Breast epithelium (tissue), 4 donors: Measurements from ENCODE around the gene TOX2. TPM values are rescaled to one million over a fixed set of nuclear protein-coding genes. Genes with fewer than 3 reads are reported as not detected.

Experiments used
- DNase-seq, 2 donors: peaks; one replicate each; pipeline ENCODE4 v3.0.0-alpha.2; 2019; ENCODE audit warnings: low spot score in 2 of 2
- H3K27ac ChIP-seq, 2 donors: fragments of 200-600 bp; sonication (generic) in 1 of 2; one replicate each; pipeline ENCODE4 v1.5.1; 2016 to 2019; ENCODE audit warnings: mild to moderate bottlenecking in 1 of 2
- H3K27me3 ChIP-seq, 2 donors: fragments of 200-600 bp; sonication (generic) in 1 of 2; one replicate each; pipeline versions ENCODE4 v1.5.1 to v1.6.0; 2017 to 2019; ENCODE audit warnings: control low read depth in 1 of 2, mild to moderate bottlenecking in 1 of 2
- H3K36me3 ChIP-seq: fragments of 200-600 bp; one replicate; pipeline ENCODE4 v1.5.1; 2019
- H3K4me1 ChIP-seq, 2 donors: fragments of 200-600 bp; sonication (generic); one replicate each; pipeline ENCODE4 v1.5.1; 2016 to 2019; ENCODE audit warnings: control low read depth in 1 of 2
- H3K4me3 ChIP-seq, 3 donors: fragments of 200-600 bp; sonication (generic); 1 replicate in 2 of 3; 2 replicates in 1 of 3; pipeline ENCODE4 v1.5.1; 2016 to 2019; ENCODE audit warnings: mild to moderate bottlenecking in 3 of 3, moderate library complexity in 2 of 3
- H3K9me3 ChIP-seq, 2 donors: fragments of 200-600 bp; sonication (generic) in 1 of 2; one replicate each; pipeline ENCODE4 v1.5.1; 2016 to 2019; ENCODE audit warnings: control low read depth in 1 of 2
- POLR2A ChIP-seq: fragments of 450-650 bp; IDR thresholded peaks from one replicate; pipeline ENCODE4 v1.6.1; 2016; ENCODE audit warnings: antibody characterized with exemption, mild to moderate bottlenecking, moderate library complexity
- POLR2AphosphoS5 ChIP-seq, 3 donors: sonication (generic); formaldehyde crosslinking; IDR thresholded peaks; one replicate each; pipeline ENCODE4 v1.6.1; 2017; ENCODE audit warnings: antibody characterized with exemption in 3 of 3
- intact Hi-C: fragments of 100-400 bp; cut with DNase I; formaldehyde crosslinking; loops from one replicate; pipeline ENCODE4 v1.15.1; 2023; ENCODE audit warnings: low total_unique reads
- total RNA-seq, 3 donors: library from RNA; depleted of rRNA; stranded (reverse); fragments of >200 nt; gene quantifications; one replicate each; pipeline ENCODE4 v1.1.0, GENCODE V29; 2016
- TF ChIP-seq, protein P1 (sequence below), 3 donors: fragments of 450-650 bp; IDR thresholded peaks; one replicate each; pipeline ENCODE4 v1.5.1; 2016 to 2017; ENCODE audit warnings: antibody characterized with exemption in 3 of 3, mild to moderate bottlenecking in 3 of 3, moderate library complexity in 3 of 3

The TOX2 gene
- total RNA-seq, 3 donors from 2014 or later, result 0.44 to 7.4 (median 0.66) TPM

DNA sequence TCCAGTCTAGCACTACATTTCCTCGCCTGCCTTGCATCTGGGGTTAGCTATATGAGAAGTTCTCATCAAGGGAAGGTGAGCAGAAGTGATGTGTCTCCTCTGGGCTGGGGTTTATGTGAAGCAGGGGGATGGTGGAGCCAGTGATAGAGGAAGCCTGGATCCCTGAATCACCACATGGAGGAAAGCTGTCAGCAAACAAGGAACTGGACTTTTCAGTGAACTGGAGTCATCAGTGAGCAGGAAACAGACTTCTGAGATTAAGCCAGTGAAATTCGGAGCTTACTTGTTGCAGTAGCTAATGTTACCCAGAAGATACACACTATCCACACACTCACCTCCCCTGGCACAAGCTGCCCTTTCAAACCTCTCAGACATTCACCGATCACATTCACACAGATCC, 13.4 kb upstream of the TOX2 start:
- TF ChIP-seq POLR2AphosphoS5 (IDR thresholded peaks at IDR 0.05) (no peak), POLR2A (no peak)
- TF ChIP-seq, protein P1, sequence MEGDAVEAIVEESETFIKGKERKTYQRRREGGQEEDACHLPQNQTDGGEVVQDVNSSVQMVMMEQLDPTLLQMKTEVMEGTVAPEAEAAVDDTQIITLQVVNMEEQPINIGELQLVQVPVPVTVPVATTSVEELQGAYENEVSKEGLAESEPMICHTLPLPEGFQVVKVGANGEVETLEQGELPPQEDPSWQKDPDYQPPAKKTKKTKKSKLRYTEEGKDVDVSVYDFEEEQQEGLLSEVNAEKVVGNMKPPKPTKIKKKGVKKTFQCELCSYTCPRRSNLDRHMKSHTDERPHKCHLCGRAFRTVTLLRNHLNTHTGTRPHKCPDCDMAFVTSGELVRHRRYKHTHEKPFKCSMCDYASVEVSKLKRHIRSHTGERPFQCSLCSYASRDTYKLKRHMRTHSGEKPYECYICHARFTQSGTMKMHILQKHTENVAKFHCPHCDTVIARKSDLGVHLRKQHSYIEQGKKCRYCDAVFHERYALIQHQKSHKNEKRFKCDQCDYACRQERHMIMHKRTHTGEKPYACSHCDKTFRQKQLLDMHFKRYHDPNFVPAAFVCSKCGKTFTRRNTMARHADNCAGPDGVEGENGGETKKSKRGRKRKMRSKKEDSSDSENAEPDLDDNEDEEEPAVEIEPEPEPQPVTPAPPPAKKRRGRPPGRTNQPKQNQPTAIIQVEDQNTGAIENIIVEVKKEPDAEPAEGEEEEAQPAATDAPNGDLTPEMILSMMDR (IDR thresholded peaks at IDR 0.05), result no peak
- DNase-seq, result no peak
- Histone ChIP-seq H3K4me3 (no peak overlapping the region), H3K4me1 (no peaks in the 10 kb centered on the region), H3K27me3 (peaks cover 0 to 9% of the 10 kb centered on the region in 2 donors), H3K36me3 (no peaks in the 10 kb centered on the region), H3K9me3 (no peaks in the 10 kb centered on the region), H3K27ac (no peak overlapping the region)
- intact Hi-C loops, result no loop called here

DNA sequence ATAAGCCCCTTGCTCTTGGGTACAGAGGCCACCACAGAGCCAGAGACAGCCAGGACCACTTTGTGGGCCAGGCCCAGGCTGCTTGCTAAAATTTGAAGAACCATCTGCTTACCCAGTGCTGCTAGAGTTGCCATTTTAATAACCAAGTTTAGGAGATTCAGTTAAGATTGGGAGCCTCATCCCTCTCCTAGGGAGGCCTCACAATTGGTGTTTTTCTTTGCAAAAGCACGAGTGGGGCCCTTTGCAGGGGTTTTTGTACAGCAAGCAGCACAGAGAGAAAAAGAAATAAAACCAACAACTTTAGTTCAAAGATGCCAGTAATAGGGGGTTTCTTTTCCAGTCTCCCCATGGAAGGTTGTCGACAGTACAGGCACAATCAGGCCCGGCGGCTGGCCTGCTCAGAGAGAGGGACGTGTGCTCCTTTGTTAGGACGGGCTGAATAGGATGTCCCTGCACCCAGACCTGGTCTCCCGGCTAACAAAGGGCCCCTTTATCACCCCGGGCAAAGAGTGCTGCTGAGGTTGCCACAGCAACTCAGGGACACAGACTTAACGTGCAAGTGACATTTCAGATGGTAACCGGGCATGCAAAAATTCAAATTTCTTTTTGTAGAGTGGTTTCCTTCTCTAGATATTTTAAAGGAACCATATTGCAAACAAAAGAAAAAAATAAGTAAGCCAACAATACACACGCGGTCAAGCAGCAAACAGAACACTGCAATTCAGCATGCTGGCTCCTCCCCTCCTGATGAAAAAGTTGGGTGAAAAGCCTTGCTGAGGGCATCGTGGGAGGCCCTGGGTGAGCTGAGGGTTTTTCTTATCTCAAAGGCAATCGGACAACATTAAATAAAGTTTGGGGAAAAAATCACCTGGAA, 10.5 kb upstream of the TOX2 start:
- no peak overlapping the region for H3K4me3 ChIP-seq
- peaks cover 0 to 8% of the 10 kb centered on the region in 2 donors for H3K27me3 ChIP-seq
- H3K36me3 ChIP-seq, result no peaks in the 10 kb centered on the region
- DNase-seq, result no peak
- TF ChIP-seq, protein P1 (IDR thresholded peaks at IDR 0.05), result no peak
- TF ChIP-seq POLR2A (no peak), POLR2AphosphoS5 (IDR thresholded peaks at IDR 0.05) (no peak)
- H3K9me3 ChIP-seq, result peaks cover 6 to 15% of the 10 kb centered on the region in 2 donors
- H3K4me1 ChIP-seq, result no peaks in the 10 kb centered on the region
- H3K27ac ChIP-seq, result no peak overlapping the region
- intact Hi-C loops, result no loop called here

DNA sequence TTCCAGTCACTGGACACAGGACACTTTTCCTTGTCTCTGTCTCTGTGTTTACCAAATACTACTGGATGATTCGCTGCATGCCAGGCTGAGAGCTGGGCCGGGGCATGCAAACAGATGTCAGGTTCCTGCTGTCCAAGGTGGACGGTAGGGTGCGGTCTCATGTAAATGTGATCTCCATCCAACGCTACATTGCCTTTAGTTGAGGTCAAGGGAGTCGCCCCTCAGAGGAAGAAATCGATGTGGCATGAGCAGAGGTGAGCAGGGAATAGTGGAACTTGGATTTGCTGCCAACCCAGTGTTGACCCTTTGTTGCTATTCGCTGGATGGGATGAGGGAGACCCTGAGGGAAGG, 9.8 kb upstream of the TOX2 start:
- no peak for DNase-seq
- TF ChIP-seq POLR2A (no peak), POLR2AphosphoS5 (IDR thresholded peaks at IDR 0.05) (no peak)
- TF ChIP-seq, protein P1 (IDR thresholded peaks at IDR 0.05), result no peak
- Histone ChIP-seq H3K9me3 (peaks cover 6 to 15% of the 10 kb centered on the region in 2 donors), H3K27me3 (peaks cover 0 to 2% of the 10 kb centered on the region in 2 donors), H3K4me1 (no peaks in the 10 kb centered on the region), H3K27ac (no peak overlapping the region), H3K36me3 (no peaks in the 10 kb centered on the region), H3K4me3 (no peak overlapping the region)
- intact Hi-C loops, result no loop called here

DNA sequence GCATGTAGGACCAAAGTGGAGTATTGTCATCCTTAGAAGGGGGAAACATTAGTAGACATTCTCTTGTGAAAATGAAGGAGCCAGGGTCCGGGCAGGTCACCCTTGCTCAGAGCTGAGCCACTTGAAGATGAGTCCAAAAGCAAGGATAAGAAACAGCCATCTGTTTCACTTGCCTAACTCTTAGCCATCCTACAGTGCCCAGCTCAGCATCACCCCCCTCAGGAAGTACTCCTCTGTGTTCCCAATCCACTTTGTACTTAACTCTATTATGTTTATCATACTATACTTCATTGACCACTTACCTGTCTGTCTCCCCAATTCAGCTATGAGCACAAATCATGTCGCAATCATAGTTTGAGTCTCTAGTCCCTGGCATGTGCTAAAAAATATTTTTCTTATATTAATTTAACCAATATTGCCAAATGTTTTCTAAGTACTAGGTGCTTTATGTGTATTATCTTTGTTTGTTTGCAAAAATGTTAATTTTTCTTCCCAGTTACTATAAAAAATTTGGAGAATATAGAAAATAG, 8.1 kb upstream of the TOX2 start:
- no peak for DNase-seq
- TF ChIP-seq, protein P1 (IDR thresholded peaks at IDR 0.05), result no peak
- TF ChIP-seq POLR2A, result no peak
- no peak for TF ChIP-seq POLR2AphosphoS5 (IDR thresholded peaks at IDR 0.05)
- H3K4me1 ChIP-seq, result no peaks in the 10 kb centered on the region
- H3K36me3 ChIP-seq, result no peaks in the 10 kb centered on the region
- intact Hi-C loops, result no loop called here
- H3K27me3 ChIP-seq, result no peaks in the 10 kb centered on the region
- peaks cover 6 to 20% of the 10 kb centered on the region in 2 donors for H3K9me3 ChIP-seq
- no peak overlapping the region for H3K27ac ChIP-seq
- H3K4me3 ChIP-seq, result no peak overlapping the region

DNA sequence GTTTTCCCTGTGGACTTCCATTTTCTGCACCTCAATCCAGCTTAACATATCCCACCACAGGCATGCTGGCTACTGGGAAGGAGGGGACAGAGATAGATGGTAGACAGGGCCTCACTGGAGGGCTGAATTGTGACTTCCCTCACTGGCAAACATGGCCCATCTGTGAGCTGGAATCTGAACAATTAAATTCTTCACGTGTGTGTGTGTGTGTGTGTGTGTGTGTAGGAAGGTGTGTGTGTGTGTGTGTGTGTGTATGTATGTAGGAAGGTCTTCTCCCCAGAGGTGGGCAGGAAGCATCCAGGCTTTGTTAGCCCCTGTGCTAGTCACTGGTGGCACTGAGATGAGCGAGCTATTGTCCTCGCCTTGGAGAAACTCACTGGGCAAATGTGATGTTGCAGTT, 5.4 kb upstream of the TOX2 start:
- Histone ChIP-seq H3K36me3 (no peaks in the 10 kb centered on the region), H3K4me1 (no peaks in the 10 kb centered on the region), H3K27ac (no peak overlapping the region), H3K4me3 (no peak overlapping the region), H3K27me3 (peaks cover 0 to 16% of the 10 kb centered on the region in 2 donors), H3K9me3 (peaks cover 6 to 42% of the 10 kb centered on the region in 2 donors)
- intact Hi-C loops, result no loop called here
- DNase-seq, result no peak
- TF ChIP-seq, protein P1 (IDR thresholded peaks at IDR 0.05), result no peak
- TF ChIP-seq POLR2AphosphoS5 (IDR thresholded peaks at IDR 0.05) (no peak), POLR2A (no peak)
